Stomach (tissue), 9 donors: Measurements from ENCODE around the gene GLUL. TPM values are rescaled to one million over a fixed set of nuclear protein-coding genes. Genes with fewer than 3 reads are reported as not detected.

Experiments
- DNase-seq, 2 donors: peaks; one replicate each; pipeline versions ENCODE4 v3.0.0 to v3.0.0-alpha.2; 2013 to 2019
- H3K27ac ChIP-seq, 5 donors: fragments of 200-600 bp in 4 of 5; sonication (generic) in 4 of 5; one replicate each; pipeline ENCODE4 v1.5.1; 2013 to 2019; ENCODE audit warnings: mild to moderate bottlenecking in 1 of 5, moderate library complexity in 1 of 5
- H3K27me3 ChIP-seq, 3 donors: fragments of 200-600 bp; sonication (generic); one replicate each; pipeline ENCODE4 v1.5.1; 2017 to 2019; ENCODE audit warnings: mixed run types in 1 of 3
- H3K36me3 ChIP-seq, 4 donors: fragments of 200-600 bp; sonication (generic); 1 replicate in 3 of 4; 2 replicates in 1 of 4; pipeline ENCODE4 v1.5.1; 2016 to 2019
- H3K4me1 ChIP-seq, 4 donors: fragments of 200-600 bp; sonication (generic); one replicate each; pipeline ENCODE4 v1.5.1; 2016 to 2019
- H3K4me3 ChIP-seq, 4 donors: fragments of 200-600 bp; sonication (generic) in 3 of 4; one replicate each; pipeline ENCODE4 v1.5.1; 2016 to 2019; ENCODE audit warnings: mild to moderate bottlenecking in 1 of 4
- H3K9me3 ChIP-seq, 4 donors: fragments of 200-600 bp; sonication (generic); one replicate each; pipeline ENCODE4 v1.5.1; 2016 to 2019
- EP300 ChIP-seq: sonication (generic); formaldehyde crosslinking; IDR thresholded peaks from one replicate; pipeline ENCODE4 v1.6.1; 2017; ENCODE audit warnings: antibody characterized with exemption
- POLR2A ChIP-seq, 4 donors: fragments of 450-650 bp; IDR thresholded peaks; one replicate each; pipeline ENCODE4 v1.6.1; 2016; ENCODE audit warnings: antibody characterized with exemption in 4 of 4, control low read depth in 2 of 4, mild to moderate bottlenecking in 1 of 4, moderate library complexity in 1 of 4
- POLR2AphosphoS5 ChIP-seq, 3 donors: sonication (generic); formaldehyde crosslinking; IDR thresholded peaks; one replicate each; pipeline ENCODE4 v1.6.1; 2016; ENCODE audit warnings: antibody characterized with exemption in 3 of 3
- WGBS, 5 donors: extraction: QIAGEN DNeasy Blood & Tissue Kit in 3 of 5; methylation state at CpG; one replicate each; pipeline versions ENCODE4 v1.1.5 to v1.1.7; 2013 to 2018; 5-methylcytosine and 5-hydroxymethylcytosine counted together
- intact Hi-C: fragments of 100-400 bp; cut with DNase I; formaldehyde crosslinking; loops from one replicate; pipeline ENCODE4 v1.15.1; 2023; ENCODE audit warnings: low total_unique reads
- polyA plus RNA-seq, 3 donors: library from polyadenylated mRNA; stranded (reverse); fragments of 200-250 nt; gene quantifications; one replicate each; pipeline ENCODE4 v1.2.3, GENCODE V29; 2013
- total RNA-seq, 5 donors: library from RNA; depleted of rRNA; stranded (reverse); fragments of >200 nt; gene quantifications; one replicate each; pipeline versions ENCODE4 v1.1.0 to v1.2.3, GENCODE V29; 2014 to 2016
- TF ChIP-seq, protein P1 (sequence below), 7 experiments: fragments of 450-650 bp in 4 of 7; fragments of 200-600 bp in 3 of 7; sonication (generic) in 3 of 7; IDR thresholded peaks; one replicate each; pipeline ENCODE4 v1.5.1; 2016 to 2019; ENCODE audit warnings: antibody characterized with exemption in 7 of 7, control low read depth in 2 of 7, mild to moderate bottlenecking in 1 of 7
- donor health status: healthy with polysubstance abuse.
- donor health status: Bipolar disorder and iron deficiency.
- donor health status: healthy.

Gene GLUL
- total and polyA plus RNA-seq, 8 donors, result 102 to 1,958 (median 1,530) TPM

DNA sequence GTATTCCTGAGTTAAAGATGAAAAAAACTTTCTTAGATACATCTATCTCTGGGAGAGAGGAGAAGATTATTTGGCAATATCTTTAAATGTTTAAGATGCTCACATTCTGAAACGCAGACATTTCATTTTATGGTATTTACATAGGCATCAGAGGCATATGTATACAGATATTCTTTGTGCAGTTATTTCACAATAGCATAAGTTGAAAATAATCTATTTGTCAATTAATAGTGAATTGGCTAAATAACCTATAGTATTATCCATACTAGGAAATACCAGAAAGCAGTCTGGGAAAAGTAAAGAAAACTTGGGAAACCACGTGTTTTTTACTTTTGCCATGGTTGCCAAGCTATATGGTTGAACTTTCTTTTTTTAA is 35.9 kb downstream of the GLUL start:
- intact Hi-C loops, result no loop called here
- no peak for DNase-seq
- no peaks in the 10 kb centered on the region for H3K27me3 ChIP-seq
- H3K4me1 ChIP-seq, result peaks cover 0 to 2% (median 0%) of the 10 kb centered on the region in 4 donors
- H3K36me3 ChIP-seq, result no peaks in the 10 kb centered on the region
- no peak for TF ChIP-seq EP300
- no peak for TF ChIP-seq POLR2AphosphoS5 (IDR thresholded peaks at IDR 0.05)
- TF ChIP-seq POLR2A (IDR thresholded peaks at IDR 0.05), result no peak
- TF ChIP-seq, protein P1, sequence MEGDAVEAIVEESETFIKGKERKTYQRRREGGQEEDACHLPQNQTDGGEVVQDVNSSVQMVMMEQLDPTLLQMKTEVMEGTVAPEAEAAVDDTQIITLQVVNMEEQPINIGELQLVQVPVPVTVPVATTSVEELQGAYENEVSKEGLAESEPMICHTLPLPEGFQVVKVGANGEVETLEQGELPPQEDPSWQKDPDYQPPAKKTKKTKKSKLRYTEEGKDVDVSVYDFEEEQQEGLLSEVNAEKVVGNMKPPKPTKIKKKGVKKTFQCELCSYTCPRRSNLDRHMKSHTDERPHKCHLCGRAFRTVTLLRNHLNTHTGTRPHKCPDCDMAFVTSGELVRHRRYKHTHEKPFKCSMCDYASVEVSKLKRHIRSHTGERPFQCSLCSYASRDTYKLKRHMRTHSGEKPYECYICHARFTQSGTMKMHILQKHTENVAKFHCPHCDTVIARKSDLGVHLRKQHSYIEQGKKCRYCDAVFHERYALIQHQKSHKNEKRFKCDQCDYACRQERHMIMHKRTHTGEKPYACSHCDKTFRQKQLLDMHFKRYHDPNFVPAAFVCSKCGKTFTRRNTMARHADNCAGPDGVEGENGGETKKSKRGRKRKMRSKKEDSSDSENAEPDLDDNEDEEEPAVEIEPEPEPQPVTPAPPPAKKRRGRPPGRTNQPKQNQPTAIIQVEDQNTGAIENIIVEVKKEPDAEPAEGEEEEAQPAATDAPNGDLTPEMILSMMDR (IDR thresholded peaks at IDR 0.05), result no peak
- no peak overlapping the region for H3K4me3 ChIP-seq
- WGBS, 5 donors, result 68 to 91% (median 84%) methylated on average over 2 of the region's 2 CpGs
- no peak overlapping the region for H3K27ac ChIP-seq
- H3K9me3 ChIP-seq, result no peaks in the 10 kb centered on the region

DNA sequence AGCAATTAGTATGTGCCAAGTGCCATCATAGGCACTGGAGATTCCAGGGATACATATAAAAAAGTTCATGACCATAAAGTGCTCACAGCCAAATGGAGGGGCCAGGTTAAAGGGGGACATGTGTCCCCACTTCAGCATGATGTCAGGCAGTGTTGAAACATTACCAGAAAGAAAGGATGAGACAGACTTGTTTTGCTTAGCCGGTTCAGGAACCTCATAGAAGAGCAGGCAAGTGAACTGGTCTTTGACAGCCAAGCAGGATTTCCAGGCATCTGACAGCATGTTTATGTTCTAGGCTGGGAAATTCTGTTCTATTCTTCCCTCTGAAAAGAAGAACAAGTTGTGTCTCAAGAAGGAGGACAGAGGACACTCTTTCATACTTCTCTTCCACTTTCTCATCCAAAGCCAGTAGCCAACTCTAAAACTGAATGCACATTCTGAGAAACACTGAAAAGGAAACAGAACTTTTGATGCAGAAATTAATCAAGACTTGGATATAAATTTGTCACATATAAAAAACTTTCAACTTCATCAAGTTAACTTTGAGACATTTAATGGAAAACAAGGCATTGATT is 39.7 kb downstream of the GLUL start:
- H3K27ac ChIP-seq, result peak overlapping the region in 3 of 5 donors; percentile 16 to 48 (median 38)
- no peaks in the 10 kb centered on the region for H3K27me3 ChIP-seq
- H3K9me3 ChIP-seq, result no peaks in the 10 kb centered on the region
- intact Hi-C loops, result no loop called here
- 65 to 86% (median 72%) methylated on average over 1 of the region's 1 CpG for WGBS, 5 donors
- no peak for DNase-seq
- no peak overlapping the region for H3K4me3 ChIP-seq
- peaks cover 9 to 19% (median 12%) of the 10 kb centered on the region in 4 donors for H3K4me1 ChIP-seq
- H3K36me3 ChIP-seq, result no peaks in the 10 kb centered on the region
- TF ChIP-seq POLR2AphosphoS5 (IDR thresholded peaks at IDR 0.05), result peak; percentile 32 to 58 (median 45)
- TF ChIP-seq, protein P1 (IDR thresholded peaks at IDR 0.05), result no peak
- peak; percentile 77 for TF ChIP-seq EP300
- TF ChIP-seq POLR2A (IDR thresholded peaks at IDR 0.05), result no peak

DNA sequence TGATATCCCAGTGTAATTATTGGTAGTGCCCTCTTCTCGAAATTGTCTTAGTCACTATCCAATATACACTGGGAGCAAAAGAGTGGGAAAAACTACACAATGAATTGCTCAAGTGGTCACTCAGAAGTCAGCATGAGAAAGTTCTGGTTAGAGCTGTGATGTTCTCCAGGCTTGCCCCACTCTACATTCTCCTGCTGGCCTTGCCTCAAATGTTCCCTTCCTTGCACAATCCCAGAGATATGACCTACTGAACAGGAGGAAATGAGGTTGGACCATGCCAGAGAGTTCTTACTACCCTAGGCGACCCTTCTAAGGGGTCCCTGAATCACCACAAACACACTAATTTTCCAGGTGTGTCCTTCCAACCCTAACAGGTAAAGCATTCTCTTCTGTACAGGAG is 40.8 kb downstream of the GLUL start:
- intact Hi-C loops, result no loop called here
- WGBS, 5 donors, result 68 to 92% (median 84%) methylated on average over 2 of the region's 2 CpGs
- TF ChIP-seq, protein P1 (IDR thresholded peaks at IDR 0.05), result no peak
- no peak for TF ChIP-seq POLR2A (IDR thresholded peaks at IDR 0.05)
- peak; percentile 65 to 80 (median 66) for TF ChIP-seq POLR2AphosphoS5 (IDR thresholded peaks at IDR 0.05)
- peak; percentile 86 for TF ChIP-seq EP300
- H3K9me3 ChIP-seq, result no peaks in the 10 kb centered on the region
- H3K27ac ChIP-seq, result peak overlapping the region in 3 of 5 donors; percentile 38 to 73 (median 48)
- no peak overlapping the region for H3K4me3 ChIP-seq
- no peak for DNase-seq
- H3K36me3 ChIP-seq, result no peaks in the 10 kb centered on the region
- H3K27me3 ChIP-seq, result no peaks in the 10 kb centered on the region
- peaks cover 9 to 19% (median 12%) of the 10 kb centered on the region in 4 donors for H3K4me1 ChIP-seq

DNA sequence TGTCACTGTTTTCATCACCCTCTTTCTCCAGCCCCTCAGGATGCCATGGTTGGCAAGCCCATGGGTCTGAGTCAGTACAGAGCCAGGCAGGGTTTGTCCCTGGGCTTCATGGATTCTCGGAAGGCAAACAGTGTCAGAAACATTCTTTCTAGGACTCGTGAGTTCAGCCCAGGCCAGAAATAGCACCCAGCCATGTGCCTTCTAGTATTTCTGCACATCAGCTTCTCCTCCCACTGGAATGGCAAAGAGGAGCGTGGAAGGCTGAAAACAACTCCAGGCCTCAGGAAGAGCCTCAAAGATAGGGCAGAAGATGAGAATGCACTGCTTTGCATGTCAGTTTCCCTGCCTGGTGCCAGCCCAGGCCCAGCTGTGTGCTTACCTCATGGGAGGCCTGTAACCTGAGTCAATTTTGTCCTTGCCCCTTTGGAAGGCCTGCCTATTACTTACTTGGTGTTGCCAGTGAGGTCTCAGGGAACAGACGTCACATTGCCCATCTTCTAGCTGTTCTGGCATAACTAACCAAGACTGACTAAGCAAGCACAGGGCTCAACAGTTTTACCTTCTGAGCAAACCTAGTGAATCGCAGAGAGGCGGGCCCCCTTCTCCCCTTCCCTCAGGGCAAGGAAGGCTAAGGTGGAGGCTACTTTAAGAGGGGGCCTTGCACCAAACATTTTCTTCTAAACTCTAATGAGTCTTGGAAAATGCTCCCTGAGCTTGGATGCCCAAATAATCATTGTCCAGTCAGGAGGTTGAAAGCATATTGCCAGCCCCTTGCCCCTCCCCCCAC is 42.4 kb downstream of the GLUL start:
- no peaks in the 10 kb centered on the region for H3K9me3 ChIP-seq
- no peak for DNase-seq

More for the DNA sequence above, 42.4 kb downstream of the GLUL start:
- H3K4me3 ChIP-seq, result no peak overlapping the region
- H3K27me3 ChIP-seq, result no peaks in the 10 kb centered on the region
- 66 to 77% (median 72%) methylated on average over 6 of the region's 6 CpGs for WGBS, 5 donors
- intact Hi-C loops, result no loop called here
- peak overlapping the region in 4 of 5 donors; percentile 23 to 73 (median 58) for H3K27ac ChIP-seq
- H3K4me1 ChIP-seq, result peaks cover 9 to 19% (median 12%) of the 10 kb centered on the region in 4 donors
- TF ChIP-seq EP300 (peak; percentile 82), POLR2AphosphoS5 (IDR thresholded peaks at IDR 0.05) (peak in 2 of 3 donors; percentile 75 to 77), POLR2A (IDR thresholded peaks at IDR 0.05) (no peak)
- TF ChIP-seq, protein P1 (IDR thresholded peaks at IDR 0.05), result no peak
- no peaks in the 10 kb centered on the region for H3K36me3 ChIP-seq
